Heart left ventricle (tissue), 13 donors: ENCODE measurements around the gene DCST1.

ENCODE experiments used
- POLR2A ChIP-seq, 2 donors: fragments of 450-650 bp; IDR thresholded peaks; one replicate each; pipeline ENCODE4 v1.6.1; 2017; ENCODE audit warnings: antibody characterized with exemption in 2 of 2, mild to moderate bottlenecking in 2 of 2, moderate library complexity in 2 of 2
- TF ChIP-seq, protein P1 (sequence below), 12 donors: fragments of 200-600 bp; sonication (generic) in 4 of 12; IDR thresholded peaks; one replicate each; pipeline versions ENCODE4 v1.5.0 to v1.8.0; 2018 to 2022; ENCODE audit warnings: antibody characterized with exemption in 12 of 12, mild to moderate bottlenecking in 5 of 12
- donor health status: ischemic (EF 13 %, LVEDD 7.1; RV severe dilation, severe dysfunction).
- donor health status: DM: no; HTN: yes; CAD: no.
- donor health status: DM: no; HTN: no; CAD: no.
- donor health status: ischemic (EF 25% LVEDD 6.9; RV normal size, moderate dysfunction).
- donor health status: ischemic (EF 25% LVEDD 5.7; RV mildly dilated, moderate dysfunction).
- donor health status: ischemic (EF 35%, LVEDD 5.7; RV mildly dilated, moderate dysfunction).
- donor health status: nonischemic (EF 11% LVEDD 7.7; RV severe dilation, severe dysfunction).
- donor health status: DM: yes; HTN: yes; CAD: no.
- donor health status: PGD.
- donor health status: ischemic (EF 29% LVEDD 5.4; RV normal size, mild dysfunction).
- donor health status: nonischemic (EF 23%, LVEDD 6.1; RV moderate dilation, normal function).

DNA sequence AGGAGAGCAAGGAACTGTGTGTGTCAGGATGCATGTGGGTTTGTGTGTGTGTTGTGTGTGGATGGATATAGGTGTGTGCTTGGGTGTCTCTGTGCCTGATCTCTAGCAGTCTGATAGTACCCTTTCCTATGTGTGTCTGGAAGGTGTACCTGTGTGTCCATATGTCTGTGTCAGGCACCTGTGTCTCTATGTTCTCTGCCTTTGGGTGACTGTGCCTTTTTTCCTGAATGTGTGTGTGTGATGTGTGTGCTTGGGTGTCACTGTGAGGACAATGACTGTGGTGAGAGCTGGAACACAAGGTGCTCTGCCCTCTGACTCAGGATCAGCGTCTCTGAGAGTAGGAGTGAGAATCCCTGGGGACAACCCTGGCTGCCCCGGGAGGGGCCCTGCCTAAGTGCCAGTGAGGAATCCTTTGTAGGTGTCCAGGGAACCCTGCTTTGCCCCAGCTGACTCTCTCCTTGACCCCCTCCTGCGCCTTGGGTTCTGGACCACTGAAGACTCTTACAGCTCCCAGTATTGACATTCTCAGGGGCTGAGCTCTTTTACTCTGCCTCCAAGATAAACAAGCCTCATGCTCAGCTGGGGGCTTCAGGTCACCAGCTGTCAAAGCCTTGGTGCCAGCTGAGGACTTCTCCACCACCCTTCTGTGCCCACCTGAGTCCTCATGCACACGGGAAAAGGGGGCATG is 44.3 kb downstream of the DCST1 start:
- no peak for TF ChIP-seq POLR2A (IDR thresholded peaks at IDR 0.05)
- TF ChIP-seq, protein P1, sequence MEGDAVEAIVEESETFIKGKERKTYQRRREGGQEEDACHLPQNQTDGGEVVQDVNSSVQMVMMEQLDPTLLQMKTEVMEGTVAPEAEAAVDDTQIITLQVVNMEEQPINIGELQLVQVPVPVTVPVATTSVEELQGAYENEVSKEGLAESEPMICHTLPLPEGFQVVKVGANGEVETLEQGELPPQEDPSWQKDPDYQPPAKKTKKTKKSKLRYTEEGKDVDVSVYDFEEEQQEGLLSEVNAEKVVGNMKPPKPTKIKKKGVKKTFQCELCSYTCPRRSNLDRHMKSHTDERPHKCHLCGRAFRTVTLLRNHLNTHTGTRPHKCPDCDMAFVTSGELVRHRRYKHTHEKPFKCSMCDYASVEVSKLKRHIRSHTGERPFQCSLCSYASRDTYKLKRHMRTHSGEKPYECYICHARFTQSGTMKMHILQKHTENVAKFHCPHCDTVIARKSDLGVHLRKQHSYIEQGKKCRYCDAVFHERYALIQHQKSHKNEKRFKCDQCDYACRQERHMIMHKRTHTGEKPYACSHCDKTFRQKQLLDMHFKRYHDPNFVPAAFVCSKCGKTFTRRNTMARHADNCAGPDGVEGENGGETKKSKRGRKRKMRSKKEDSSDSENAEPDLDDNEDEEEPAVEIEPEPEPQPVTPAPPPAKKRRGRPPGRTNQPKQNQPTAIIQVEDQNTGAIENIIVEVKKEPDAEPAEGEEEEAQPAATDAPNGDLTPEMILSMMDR (IDR thresholded peaks at IDR 0.05) = no peak
